ENCODE results near the gene CXADR.

- TF ChIP-seq EZH2phosphoT487 (IDR thresholded peaks at IDR 0.05; ENCODE audit: borderline replicate concordance) (no peak), CTCF (conservative IDR thresholded peaks at IDR 0.05; ENCODE audit: low read length) (peak; percentile 74)
Observed at GRCh38 chr21:17585875-17586450, 73.1 kb downstream of the CXADR start.
